ENCODE measurements around the gene ASTE1.
"Not testable (repeated sequence)": the region's sequence is repeated elsewhere in the genome, so short reads cannot be mapped to it uniquely, and the experiment has no call there.

Gene ASTE1

GRCh38 chr3:131026321-131027151 lies at the start of gene ASTE1, which contains the start of gene NEK11:
TSS of gene ASTE1 (minus strand) at chr3:131026825. CDS start at chr3:131025306, 1,519 bp downstream.
TSS of gene NEK11 (plus strand) at chr3:131026877. CDS start at chr3:131029709, 2,832 bp downstream.
- Mint-ChIP-seq H3K4me1 (peaks cover 50% of the 10 kb centered on the region), H3K36me3 (peaks cover 12% of the 10 kb centered on the region), H3K27ac (peak within 1 kb of the TSS; percentile 91), H3K4me3 (peak within 1 kb of the TSS; percentile 86), H3K27me3 (no peaks in the 10 kb centered on the region), H3K9me3 (no peaks in the 10 kb centered on the region)

- Mint-ChIP-seq H3K27me3 (no peaks in the 10 kb centered on the region), H3K4me1 (no peaks in the 10 kb centered on the region), H3K36me3 (no peaks in the 10 kb centered on the region), H3K27ac (no peak overlapping the region), H3K4me3 (no peak overlapping the region), H3K9me3 (no peaks in the 10 kb centered on the region)
Measured at GRCh38 chr3:131075632-131076328, 49.2 kb upstream of the ASTE1 start.

- H3K4me1 Mint-ChIP-seq = no peaks in the 10 kb centered on the region
- H3K4me3 Mint-ChIP-seq = no peak overlapping the region
- no peak overlapping the region for H3K27ac Mint-ChIP-seq
- H3K9me3 Mint-ChIP-seq = no peaks in the 10 kb centered on the region
- H3K36me3 Mint-ChIP-seq = no peaks in the 10 kb centered on the region
- H3K27me3 Mint-ChIP-seq = no peaks in the 10 kb centered on the region
Measured at GRCh38 chr3:131072845-131073244, 46.2 kb upstream of the ASTE1 start.

GRCh38 chr3:131072099-131072559 lies 45.5 kb upstream of the ASTE1 start:
- no peaks in the 10 kb centered on the region for H3K27me3 Mint-ChIP-seq
- no peaks in the 10 kb centered on the region for H3K36me3 Mint-ChIP-seq
- no peak overlapping the region for H3K4me3 Mint-ChIP-seq
- H3K9me3 Mint-ChIP-seq = no peaks in the 10 kb centered on the region
- no peaks in the 10 kb centered on the region for H3K4me1 Mint-ChIP-seq
- no peak overlapping the region for H3K27ac Mint-ChIP-seq

- Mint-ChIP-seq H3K4me1 (no peaks in the 10 kb centered on the region), H3K4me3 (no peak overlapping the region), H3K9me3 (no peaks in the 10 kb centered on the region), H3K27ac (no peak overlapping the region), H3K27me3 (no peaks in the 10 kb centered on the region), H3K36me3 (no peaks in the 10 kb centered on the region)
Measured at GRCh38 chr3:131067983-131068382, 41.4 kb upstream of the ASTE1 start.

- Mint-ChIP-seq H3K27me3 (no peaks in the 10 kb centered on the region), H3K27ac (no peak overlapping the region), H3K4me3 (no peak overlapping the region), H3K4me1 (no peaks in the 10 kb centered on the region), H3K36me3 (peaks cover 2% of the 10 kb centered on the region), H3K9me3 (no peaks in the 10 kb centered on the region)
Measured at GRCh38 chr3:131053043-131053859, 26.6 kb upstream of the ASTE1 start.

- Mint-ChIP-seq H3K36me3 (peaks cover 6% of the 10 kb centered on the region), H3K4me1 (no peaks in the 10 kb centered on the region), H3K27me3 (no peaks in the 10 kb centered on the region), H3K9me3 (peaks cover 5% of the 10 kb centered on the region), H3K27ac (no peak overlapping the region), H3K4me3 (no peak overlapping the region)
Measured at GRCh38 chr3:131050001-131050400, 23.4 kb upstream of the ASTE1 start.

- H3K9me3 Mint-ChIP-seq = peaks cover 15% of the 10 kb centered on the region
- no peak overlapping the region for H3K27ac Mint-ChIP-seq
- no peaks in the 10 kb centered on the region for H3K27me3 Mint-ChIP-seq
- H3K4me1 Mint-ChIP-seq = peaks cover 5% of the 10 kb centered on the region
- peaks cover 20% of the 10 kb centered on the region for H3K36me3 Mint-ChIP-seq
- H3K4me3 Mint-ChIP-seq = no peak overlapping the region
Measured at GRCh38 chr3:131048030-131048429, 21.4 kb upstream of the ASTE1 start.

- Mint-ChIP-seq H3K4me3 (no peak overlapping the region), H3K27me3 (no peaks in the 10 kb centered on the region), H3K27ac (no peak overlapping the region), H3K36me3 (peaks cover 22% of the 10 kb centered on the region), H3K4me1 (peaks cover 10% of the 10 kb centered on the region), H3K9me3 (peaks cover 15% of the 10 kb centered on the region)
Measured at GRCh38 chr3:131047582-131047981, 21.0 kb upstream of the ASTE1 start.

GRCh38 chr3:131042271-131042985 lies 15.8 kb upstream of the ASTE1 start:
- Mint-ChIP-seq H3K4me1 (peaks cover 30% of the 10 kb centered on the region), H3K9me3 (peaks cover 20% of the 10 kb centered on the region), H3K36me3 (peaks cover 31% of the 10 kb centered on the region)
- H3K4me3 Mint-ChIP-seq, H3K27ac Mint-ChIP-seq, H3K27me3 Mint-ChIP-seq: not testable (repeated sequence)

- no peak overlapping the region for H3K27ac Mint-ChIP-seq
- peaks cover 15% of the 10 kb centered on the region for H3K36me3 Mint-ChIP-seq
- H3K4me3 Mint-ChIP-seq = no peak overlapping the region
- H3K9me3 Mint-ChIP-seq = peaks cover 7% of the 10 kb centered on the region
- H3K27me3 Mint-ChIP-seq = no peaks in the 10 kb centered on the region
- H3K4me1 Mint-ChIP-seq = peaks cover 28% of the 10 kb centered on the region
Measured at GRCh38 chr3:131038326-131038725, 11.7 kb upstream of the ASTE1 start.

- Mint-ChIP-seq H3K27me3 (no peaks in the 10 kb centered on the region), H3K27ac (no peak overlapping the region), H3K36me3 (peaks cover 10% of the 10 kb centered on the region), H3K9me3 (peaks cover 4% of the 10 kb centered on the region), H3K4me1 (peaks cover 16% of the 10 kb centered on the region), H3K4me3 (no peak overlapping the region)
Measured at GRCh38 chr3:131036986-131037385, 10.4 kb upstream of the ASTE1 start.

GRCh38 chr3:131036200-131036816 lies 9.7 kb upstream of the ASTE1 start:
- Mint-ChIP-seq H3K9me3 (peaks cover 1% of the 10 kb centered on the region), H3K4me1 (peaks cover 11% of the 10 kb centered on the region), H3K27me3 (no peaks in the 10 kb centered on the region), H3K27ac (no peak overlapping the region), H3K4me3 (no peak overlapping the region), H3K36me3 (peaks cover 6% of the 10 kb centered on the region)

GRCh38 chr3:131033480-131034080 lies 7.0 kb upstream of the ASTE1 start:
- no peaks in the 10 kb centered on the region for H3K9me3 Mint-ChIP-seq
- H3K36me3 Mint-ChIP-seq = no peaks in the 10 kb centered on the region
- H3K4me3 Mint-ChIP-seq = no peak overlapping the region
- no peak overlapping the region for H3K27ac Mint-ChIP-seq
- H3K4me1 Mint-ChIP-seq = no peaks in the 10 kb centered on the region
- no peaks in the 10 kb centered on the region for H3K27me3 Mint-ChIP-seq
